ENCODE data around the gene COMMD1.

GRCh38 chr2:61995065-61995464 lies 89.6 kb downstream of the COMMD1 start:
- TF ChIP-seq CTCF (IDR thresholded peaks at IDR 0.05 in 4 of 5, conservative IDR thresholded peaks at IDR 0.05 in 1 of 5) = no peak
- no peak for TF ChIP-seq POLR2A (IDR thresholded peaks at IDR 0.05)

All from gastrocnemius medialis (tissue), 4 donors.